ENCODE results near the gene PARD3. TPM values are rescaled to one million over a fixed set of nuclear protein-coding genes. Genes with fewer than 3 reads are reported as not detected.

PARD3 gene
- total and polyA plus RNA-seq, 4 experiments from 2014 or later = 0.13 to 0.25 TPM; not detected in 2

DNA sequence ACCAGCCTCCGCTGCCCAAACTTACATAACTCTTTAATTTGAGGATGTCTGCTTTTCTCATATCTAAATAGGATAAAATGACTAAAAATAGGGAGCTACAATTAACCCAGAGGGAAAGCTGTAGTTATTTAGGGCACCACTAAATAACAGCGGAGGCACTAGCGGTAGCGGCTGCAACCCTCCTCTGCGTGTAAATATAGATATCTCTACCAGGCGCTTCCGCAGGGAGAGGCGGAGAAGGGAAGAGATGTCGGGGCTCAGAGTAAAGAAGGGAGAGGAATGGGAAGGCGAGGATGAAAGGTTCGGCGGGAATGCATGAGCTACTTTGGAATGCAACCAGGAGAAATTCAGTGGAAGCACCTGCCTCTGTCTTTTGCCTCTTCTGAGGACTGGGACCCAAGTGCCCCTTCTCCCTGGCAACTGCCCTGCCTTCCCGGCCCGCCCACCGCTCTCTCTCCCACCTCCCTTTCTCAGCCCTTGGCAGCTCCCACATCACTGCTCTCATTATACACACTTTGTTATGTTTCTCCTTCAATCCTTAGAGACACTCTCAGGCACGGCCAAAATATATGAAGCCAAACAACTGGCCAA, 698.3 kb downstream of the PARD3 start:
- H3K27me3 ChIP-seq (ENCODE audit: insufficient read depth, low read length) = no peaks in the 10 kb centered on the region
- ChIA-PET CTCF (ENCODE audit: partially characterized antibody) (no interaction called here), POLR2A (ENCODE audit: partially characterized antibody) (no interaction called here)
- H3K27me3 Mint-ChIP-seq = no peaks in the 10 kb centered on the region
- no peaks in the 10 kb centered on the region for H3K4me1 ChIP-seq (ENCODE audit: insufficient read depth, low read length)
- H3K9me3 ChIP-seq (ENCODE audit: control insufficient read depth in 1 of 2, low read length in 2 of 2) = no peaks in the 10 kb centered on the region
- no peak for DNase-seq
- H3K27ac Mint-ChIP-seq = no peak overlapping the region
- H3K27ac ChIP-seq (ENCODE audit: low read depth, low read length) = no peak overlapping the region
- no peak overlapping the region for H3K4me3 ChIP-seq (ENCODE audit: low read length in 2 of 2)
- H3K4me3 Mint-ChIP-seq = no peak overlapping the region
- intact Hi-C loops (cut with micrococcal nuclease) = no loop called here
- H3K9me3 Mint-ChIP-seq = no peaks in the 10 kb centered on the region
- H3K36me3 Mint-ChIP-seq = no peaks in the 10 kb centered on the region
- peaks cover 4 to 6% (median 6%) of the 10 kb centered on the region in 4 donors for H3K4me1 Mint-ChIP-seq
- no peaks in the 10 kb centered on the region for H3K36me3 ChIP-seq (ENCODE audit: insufficient read depth, low read length)

GRCh38 chr10:34116220-34116641, 698.9 kb downstream of the PARD3 start:
- H3K4me3 ChIP-seq (ENCODE audit: low read length in 2 of 2) = no peak overlapping the region
- H3K27ac ChIP-seq (ENCODE audit: low read depth, low read length) = no peak overlapping the region
- Mint-ChIP-seq H3K4me1 (peaks cover 0 to 2% (median under 1%) of the 10 kb centered on the region in 4 donors), H3K4me3 (no peak overlapping the region), H3K9me3 (peaks cover 0 to 2% (median 0%) of the 10 kb centered on the region in 8 donors), H3K36me3 (no peaks in the 10 kb centered on the region), H3K27me3 (no peaks in the 10 kb centered on the region), H3K27ac (no peak overlapping the region)
- no peaks in the 10 kb centered on the region for H3K4me1 ChIP-seq (ENCODE audit: insufficient read depth, low read length)
- H3K9me3 ChIP-seq (ENCODE audit: control insufficient read depth in 1 of 2, low read length in 2 of 2) = no peaks in the 10 kb centered on the region
- intact Hi-C loops (cut with micrococcal nuclease) = no loop called here
- no peaks in the 10 kb centered on the region for H3K27me3 ChIP-seq (ENCODE audit: insufficient read depth, low read length)
- ChIA-PET POLR2A (ENCODE audit: partially characterized antibody) (no interaction called here), CTCF (ENCODE audit: partially characterized antibody) (no interaction called here)
- no peaks in the 10 kb centered on the region for H3K36me3 ChIP-seq (ENCODE audit: insufficient read depth, low read length)
- DNase-seq = no peak

- POLR2A ChIA-PET (ENCODE audit: partially characterized antibody) = no interaction called here
- intact Hi-C loops (cut with micrococcal nuclease) = no loop called here
- H3K36me3 Mint-ChIP-seq = no peaks in the 10 kb centered on the region
- H3K27ac Mint-ChIP-seq = no peak overlapping the region
- Histone ChIP-seq H3K36me3 (ENCODE audit: insufficient read depth, low read length) (no peaks in the 10 kb centered on the region), H3K27ac (ENCODE audit: low read depth, low read length) (no peak overlapping the region), H3K27me3 (ENCODE audit: insufficient read depth, low read length) (no peaks in the 10 kb centered on the region), H3K4me1 (ENCODE audit: insufficient read depth, low read length) (no peaks in the 10 kb centered on the region), H3K9me3 (ENCODE audit: control insufficient read depth in 1 of 2, low read length in 2 of 2) (no peaks in the 10 kb centered on the region), H3K4me3 (ENCODE audit: low read length in 2 of 2) (no peak overlapping the region)
- H3K9me3 Mint-ChIP-seq = peaks cover 0 to 2% (median 0%) of the 10 kb centered on the region in 8 donors
- DNase-seq = no peak
- H3K4me3 Mint-ChIP-seq = no peak overlapping the region
- CTCF ChIA-PET (ENCODE audit: partially characterized antibody) = no interaction called here
- H3K4me1 Mint-ChIP-seq = no peaks in the 10 kb centered on the region
- no peaks in the 10 kb centered on the region for H3K27me3 Mint-ChIP-seq
These were observed 700.2 kb downstream of the PARD3 start for GRCh38 chr10:34114914-34115313.

DNA sequence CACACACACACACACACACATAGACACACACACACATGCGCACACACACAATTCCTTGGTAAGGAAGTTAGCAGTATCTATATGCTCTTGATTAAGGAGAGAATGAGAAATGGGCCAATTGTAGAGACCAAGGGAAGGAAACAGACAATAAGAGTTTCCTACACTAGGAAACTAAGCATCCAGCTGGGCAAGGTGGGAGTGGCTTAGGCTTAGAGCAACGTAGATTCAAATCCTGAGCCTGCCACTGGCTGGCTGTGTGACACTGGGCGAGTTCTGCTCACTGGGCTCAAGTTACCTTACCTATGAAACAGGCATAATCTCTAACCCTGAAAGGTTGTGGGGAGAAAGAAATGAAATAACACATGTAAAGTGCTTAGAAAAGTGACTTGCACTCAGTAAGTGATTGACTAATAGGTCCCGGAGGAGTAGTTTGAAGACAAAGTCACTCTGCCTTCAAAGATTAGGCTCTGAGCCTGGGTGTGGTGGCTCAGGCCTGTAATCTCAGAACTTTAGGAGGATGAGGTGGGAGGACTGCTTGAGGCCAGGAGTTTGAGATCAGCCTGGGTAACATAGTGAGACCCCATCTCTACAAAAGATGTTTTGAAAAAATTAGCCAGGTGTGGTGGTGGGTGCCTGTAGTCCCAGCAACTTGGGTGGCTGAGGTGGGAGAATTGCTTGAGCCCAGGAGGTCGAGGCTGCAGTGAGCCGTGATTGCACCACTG, 701.4 kb downstream of the PARD3 start:
- Mint-ChIP-seq H3K36me3 (no peaks in the 10 kb centered on the region), H3K4me3 (no peak overlapping the region), H3K9me3 (peaks cover 0 to 2% (median 0%) of the 10 kb centered on the region in 8 donors), H3K27ac (no peak overlapping the region), H3K4me1 (no peaks in the 10 kb centered on the region), H3K27me3 (no peaks in the 10 kb centered on the region)
- H3K4me3 ChIP-seq (ENCODE audit: low read length in 2 of 2) = no peak overlapping the region
- no peaks in the 10 kb centered on the region for H3K4me1 ChIP-seq (ENCODE audit: insufficient read depth, low read length)
- no peak for DNase-seq
- no peaks in the 10 kb centered on the region for H3K27me3 ChIP-seq (ENCODE audit: insufficient read depth, low read length)
- POLR2A ChIA-PET (ENCODE audit: partially characterized antibody) = no interaction called here
- intact Hi-C loops (cut with micrococcal nuclease) = no loop called here
- no peaks in the 10 kb centered on the region for H3K9me3 ChIP-seq (ENCODE audit: control insufficient read depth in 1 of 2, low read length in 2 of 2)
- no peak overlapping the region for H3K27ac ChIP-seq (ENCODE audit: low read depth, low read length)
- CTCF ChIA-PET (ENCODE audit: partially characterized antibody) = no interaction called here
- no peaks in the 10 kb centered on the region for H3K36me3 ChIP-seq (ENCODE audit: insufficient read depth, low read length)

DNA sequence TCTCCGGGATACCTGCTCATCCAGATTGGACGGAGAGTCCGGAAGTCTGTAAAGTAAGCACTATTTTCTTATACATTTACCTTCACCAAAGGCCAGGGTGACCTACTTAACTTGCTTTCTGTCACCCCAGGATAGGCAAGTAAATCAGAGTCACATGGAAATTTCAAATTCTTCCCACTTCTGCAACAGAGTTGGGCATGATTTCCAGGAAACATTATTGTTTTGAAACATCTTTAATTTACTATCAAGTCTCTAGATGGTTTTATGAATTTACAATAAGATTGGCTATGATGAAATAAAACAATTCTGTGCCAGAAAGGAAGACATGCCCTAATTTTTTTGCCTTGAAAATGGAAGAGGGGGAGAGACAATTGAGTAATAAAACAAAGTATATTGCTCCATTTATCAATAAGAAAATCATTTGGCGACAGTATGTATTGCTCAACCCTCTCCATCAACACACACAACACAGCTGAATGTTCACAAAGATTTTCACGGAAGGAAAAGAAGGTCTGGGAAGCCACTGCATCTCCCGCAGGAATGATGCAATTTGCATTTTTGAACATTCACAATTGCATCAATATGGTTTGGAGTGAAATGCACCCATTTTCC, 702.8 kb downstream of the PARD3 start:
- H3K9me3 Mint-ChIP-seq = peaks cover 0 to 3% (median 0%) of the 10 kb centered on the region in 8 donors
- no peak overlapping the region for H3K4me3 Mint-ChIP-seq
- H3K36me3 ChIP-seq (ENCODE audit: insufficient read depth, low read length) = no peaks in the 10 kb centered on the region
- H3K27ac ChIP-seq (ENCODE audit: low read depth, low read length) = no peak overlapping the region
- H3K27me3 ChIP-seq (ENCODE audit: insufficient read depth, low read length) = no peaks in the 10 kb centered on the region
- no peak for DNase-seq
- H3K4me1 Mint-ChIP-seq = no peaks in the 10 kb centered on the region
- no peaks in the 10 kb centered on the region for H3K4me1 ChIP-seq (ENCODE audit: insufficient read depth, low read length)
- CTCF ChIA-PET (ENCODE audit: partially characterized antibody) = no interaction called here
- intact Hi-C loops (cut with micrococcal nuclease) = no loop called here
- no peak overlapping the region for H3K27ac Mint-ChIP-seq
- no peaks in the 10 kb centered on the region for H3K36me3 Mint-ChIP-seq
- POLR2A ChIA-PET (ENCODE audit: partially characterized antibody) = no interaction called here
- no peaks in the 10 kb centered on the region for H3K9me3 ChIP-seq (ENCODE audit: control insufficient read depth in 1 of 2, low read length in 2 of 2)
- H3K27me3 Mint-ChIP-seq = no peaks in the 10 kb centered on the region
- H3K4me3 ChIP-seq (ENCODE audit: low read length in 2 of 2) = no peak overlapping the region

GRCh38 chr10:34111179-34111578, 703.9 kb downstream of the PARD3 start:
- H3K4me3 Mint-ChIP-seq = no peak overlapping the region
- no peaks in the 10 kb centered on the region for H3K4me1 Mint-ChIP-seq
- intact Hi-C loops (cut with micrococcal nuclease) = no loop called here
- no peak overlapping the region for H3K27ac Mint-ChIP-seq
- H3K27me3 ChIP-seq (ENCODE audit: insufficient read depth, low read length) = no peaks in the 10 kb centered on the region
- no peaks in the 10 kb centered on the region for H3K36me3 ChIP-seq (ENCODE audit: insufficient read depth, low read length)
- no peak overlapping the region for H3K4me3 ChIP-seq (ENCODE audit: low read length in 2 of 2)
- H3K4me1 ChIP-seq (ENCODE audit: insufficient read depth, low read length) = no peaks in the 10 kb centered on the region
- H3K9me3 ChIP-seq (ENCODE audit: control insufficient read depth in 1 of 2, low read length in 2 of 2) = no peaks in the 10 kb centered on the region
- H3K27ac ChIP-seq (ENCODE audit: low read depth, low read length) = no peak overlapping the region
- peaks cover 0 to 4% (median 0%) of the 10 kb centered on the region in 8 donors for H3K9me3 Mint-ChIP-seq
- ChIA-PET POLR2A (ENCODE audit: partially characterized antibody) (no interaction called here), CTCF (ENCODE audit: partially characterized antibody) (no interaction called here)
- no peaks in the 10 kb centered on the region for H3K27me3 Mint-ChIP-seq
- DNase-seq = no peak
- no peaks in the 10 kb centered on the region for H3K36me3 Mint-ChIP-seq

DNA sequence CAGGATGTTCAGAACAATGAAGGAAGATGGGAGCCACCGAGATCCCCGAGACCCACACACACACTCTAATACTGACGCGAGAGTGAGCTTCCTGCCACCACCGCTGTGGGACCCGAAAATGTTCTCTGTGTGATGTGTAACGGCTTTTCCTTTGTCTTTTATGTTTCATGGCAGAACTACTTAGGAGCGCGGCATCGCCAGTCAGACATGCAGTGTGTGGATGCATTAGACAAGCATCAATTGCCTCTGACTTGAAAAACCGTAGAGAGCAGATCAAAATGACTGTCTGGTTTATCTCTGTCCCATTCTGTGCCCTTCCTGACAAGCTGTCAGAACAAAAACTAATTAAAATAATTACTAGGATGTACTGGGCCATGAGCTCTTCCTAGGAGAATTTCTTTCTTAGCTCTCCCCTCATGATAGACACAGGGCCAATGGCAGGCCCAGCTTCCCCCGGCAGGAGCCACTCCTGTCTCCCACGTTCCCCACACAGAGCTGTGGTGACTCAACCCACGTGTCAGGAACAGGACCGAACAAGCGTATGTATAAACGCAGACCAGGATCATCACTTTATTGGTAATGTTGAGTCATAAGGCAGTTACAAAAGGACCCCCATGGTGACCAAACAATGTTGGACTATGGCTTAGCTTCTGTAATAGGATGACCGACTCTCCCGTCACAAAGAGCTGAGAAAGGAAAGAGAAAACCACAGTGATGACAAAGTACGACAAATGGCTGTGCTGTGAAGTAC, 705.0 kb downstream of the PARD3 start:
- no peak overlapping the region for H3K27ac ChIP-seq (ENCODE audit: low read depth, low read length)
- H3K4me1 ChIP-seq (ENCODE audit: insufficient read depth, low read length) = no peaks in the 10 kb centered on the region
- ChIA-PET CTCF (ENCODE audit: partially characterized antibody) (no interaction called here), POLR2A (ENCODE audit: partially characterized antibody) (interaction anchor here (0.6 kb wide), 1 partner anchor 1907 kb away, joined by 4 read pairs; no protein-coding TSS in a partner anchor)
- Mint-ChIP-seq H3K9me3 (peaks cover 0 to 4% (median 0%) of the 10 kb centered on the region in 8 donors), H3K27me3 (peaks cover 0 to 2% of the 10 kb centered on the region in 2 donors), H3K36me3 (no peaks in the 10 kb centered on the region), H3K4me3 (no peak overlapping the region), H3K27ac (no peak overlapping the region), H3K4me1 (no peaks in the 10 kb centered on the region)
- no peaks in the 10 kb centered on the region for H3K36me3 ChIP-seq (ENCODE audit: insufficient read depth, low read length)
- DNase-seq = no peak
- no peaks in the 10 kb centered on the region for H3K27me3 ChIP-seq (ENCODE audit: insufficient read depth, low read length)
- intact Hi-C loops (cut with micrococcal nuclease) = no loop called here
- H3K9me3 ChIP-seq (ENCODE audit: control insufficient read depth in 1 of 2, low read length in 2 of 2) = no peaks in the 10 kb centered on the region
- H3K4me3 ChIP-seq (ENCODE audit: low read length in 2 of 2) = no peak overlapping the region

All from CD4-positive, alpha-beta memory T cell (primary cell).